DOHH2 (cell line): ENCODE data around the gene DMXL1.

Experiments used
- H3F3A ChIP-seq: fragments of 200-600 bp; sonication (generic), shearing (Covaris generic); 2 replicates; pipeline ENCODE4 v1.6.0; 2016; ENCODE audit warnings: antibody characterized with exemption, mild to moderate bottlenecking; ENCODE audit not compliant: control insufficient read depth, insufficient read depth
- H3K27ac ChIP-seq: fragments of 200-600 bp; sonication (generic); 2 replicates; pipeline ENCODE4 v1.5.1; 2014; ENCODE audit warnings: low read depth, mild to moderate bottlenecking, low read length, moderate library complexity
- H3K27me3 ChIP-seq: fragments of 200-600 bp; sonication (generic); 2 replicates; pipeline ENCODE4 v1.6.1; 2014; ENCODE audit warnings: mild to moderate bottlenecking, low read length, mixed read lengths; ENCODE audit not compliant: control insufficient read depth
- H3K36me3 ChIP-seq: fragments of 200-600 bp; sonication (generic); 2 replicates; pipeline ENCODE4 v1.6.1; 2014; ENCODE audit warnings: mild to moderate bottlenecking, low read length, moderate library complexity, mixed read lengths; ENCODE audit not compliant: control insufficient read depth
- H3K4me1 ChIP-seq: fragments of 200-600 bp; sonication (generic); 2 replicates; pipeline ENCODE4 v1.6.1; 2014; ENCODE audit warnings: mild to moderate bottlenecking, low read length, mixed read lengths; ENCODE audit not compliant: control insufficient read depth
- H3K4me2 ChIP-seq: fragments of 200-600 bp; sonication (generic); 2 replicates; pipeline ENCODE4 v1.6.0; 2014; ENCODE audit warnings: mild to moderate bottlenecking, low read length, moderate library complexity
- H3K4me3 ChIP-seq: fragments of 200-600 bp; sonication (generic); 2 replicates; pipeline ENCODE4 v1.5.1; 2014; ENCODE audit warnings: mild to moderate bottlenecking, low read length, mixed read lengths
- H3K79me2 ChIP-seq: fragments of 200-600 bp; sonication (generic); 2 replicates; pipeline ENCODE4 v1.6.1; 2014; ENCODE audit warnings: mild to moderate bottlenecking, low read length, mixed read lengths; ENCODE audit not compliant: control insufficient read depth
- H3K9me2 ChIP-seq: fragments of 200-600 bp; sonication (generic); replicated peaks from 2 replicates; pipeline ENCODE4 v1.6.1; 2014; ENCODE audit warnings: mild to moderate bottlenecking, low read length, mixed read lengths; ENCODE audit not compliant: control insufficient read depth
- H3K9me3 ChIP-seq: fragments of 200-600 bp; sonication (generic); 2 replicates; pipeline ENCODE4 v1.6.1; 2014; ENCODE audit warnings: antibody characterized with exemption, low read length, mixed read lengths; ENCODE audit not compliant: control insufficient read depth, insufficient read depth
- H4K20me1 ChIP-seq: fragments of 200-600 bp; sonication (generic); 2 replicates; pipeline ENCODE4 v1.6.0; 2014; ENCODE audit warnings: low read depth, mild to moderate bottlenecking, antibody characterized with exemption, low read length, moderate library complexity; ENCODE audit not compliant: control insufficient read depth, insufficient read depth
- CTCF ChIP-seq: fragments of 200-600 bp; sonication (generic); IDR thresholded peaks from one replicate; pipeline ENCODE4 v1.5.1; 2014; ENCODE audit warnings: antibody characterized with exemption, mild to moderate bottlenecking, low read depth, low read length; ENCODE audit not compliant: poor library complexity, severe bottlenecking
- EZH2phosphoT487 ChIP-seq: fragments of 200-600 bp; sonication (generic); IDR thresholded peaks from 2 replicates; pipeline ENCODE4 v1.6.1; 2017; ENCODE audit warnings: borderline replicate concordance, mild to moderate bottlenecking, antibody characterized with exemption, low read length, moderate library complexity, mixed read lengths

DMXL1 gene

DNA sequence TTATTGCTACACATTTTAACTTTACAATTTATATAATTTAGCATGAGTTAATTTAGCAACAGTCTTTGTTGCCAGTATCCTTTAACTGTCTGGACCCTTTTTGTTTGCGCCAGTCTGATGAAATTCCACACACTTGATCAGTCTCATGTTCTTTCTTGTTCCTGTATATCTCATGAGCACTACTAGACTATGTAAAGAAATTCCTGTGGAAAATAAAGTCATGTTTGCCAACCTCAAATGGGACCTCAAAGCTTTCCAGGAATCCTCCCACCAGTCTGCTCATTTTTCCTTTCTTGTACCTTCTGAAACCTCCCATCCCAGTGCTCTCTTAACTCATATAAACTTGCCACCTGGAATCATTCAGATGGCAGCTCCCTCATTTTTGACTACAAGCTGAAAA is 8.0 kb downstream of the DMXL1 start:
- Histone ChIP-seq H3K4me2 (no peak overlapping the region), H3K27me3 (no peaks in the 10 kb centered on the region), H3F3A (peaks cover 14% of the 10 kb centered on the region), H3K9me2 (no peaks in the 10 kb centered on the region), H3K4me1 (peaks cover 40% of the 10 kb centered on the region), H3K27ac (no peak overlapping the region), H3K36me3 (peaks cover 6% of the 10 kb centered on the region; the same call in 1 of the 2 replicates), H4K20me1 (no peaks in the 10 kb centered on the region), H3K4me3 (no peak overlapping the region), H3K9me3 (no peaks in the 10 kb centered on the region), H3K79me2 (peaks cover 97% of the 10 kb centered on the region)
- TF ChIP-seq EZH2phosphoT487 (no peak), CTCF (no peak)

DNA sequence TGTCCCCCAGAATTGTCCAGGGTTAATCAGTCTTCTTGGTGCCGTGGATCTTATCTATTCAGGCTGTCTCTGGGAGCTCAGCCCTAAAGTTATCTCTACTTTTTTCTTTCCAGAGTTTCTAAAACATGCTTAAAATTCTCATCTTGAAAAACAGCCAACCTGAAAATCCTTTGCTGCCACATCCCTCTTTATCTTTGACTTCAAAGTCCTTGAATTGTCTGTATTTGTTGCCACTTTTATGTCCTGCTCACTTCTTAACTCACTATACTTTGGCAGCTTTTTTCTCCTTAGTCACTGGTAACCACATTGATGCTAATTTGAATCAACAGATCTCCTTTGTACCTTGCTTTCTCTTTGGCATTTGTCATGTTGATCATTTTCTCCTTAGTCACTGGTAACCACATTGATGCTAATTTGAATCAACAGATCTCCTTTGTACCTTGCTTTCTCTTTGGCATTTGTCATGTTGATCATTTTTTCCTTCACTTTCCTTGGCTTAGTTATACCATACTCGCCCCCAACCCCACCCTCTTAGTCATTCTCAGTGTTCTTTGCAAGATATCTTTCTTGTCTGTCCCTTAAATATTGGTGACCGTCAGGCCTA is 8.5 kb downstream of the DMXL1 start:
- Histone ChIP-seq H3K27ac (no peak overlapping the region), H3K36me3 (peaks cover 6% of the 10 kb centered on the region; the same call in 1 of the 2 replicates), H3K4me2 (no peak overlapping the region), H3K79me2 (peaks cover 97% of the 10 kb centered on the region), H3K9me2 (no peaks in the 10 kb centered on the region), H3K27me3 (no peaks in the 10 kb centered on the region), H4K20me1 (no peaks in the 10 kb centered on the region), H3K9me3 (no peaks in the 10 kb centered on the region), H3K4me1 (peaks cover 40% of the 10 kb centered on the region), H3F3A (peaks cover 11% of the 10 kb centered on the region), H3K4me3 (no peak overlapping the region)
- TF ChIP-seq EZH2phosphoT487 (no peak), CTCF (no peak)

GRCh38 chr5:119080936-119081335 is 10.0 kb downstream of the DMXL1 start:
- no peaks in the 10 kb centered on the region for H3K9me2 ChIP-seq
- no peak for TF ChIP-seq CTCF
- no peak for TF ChIP-seq EZH2phosphoT487
- H3K9me3 ChIP-seq: no peaks in the 10 kb centered on the region
- peaks cover 25% of the 10 kb centered on the region for H3K4me1 ChIP-seq
- H3F3A ChIP-seq: peaks cover 6% of the 10 kb centered on the region
- peaks cover 95% of the 10 kb centered on the region for H3K79me2 ChIP-seq
- no peak overlapping the region for H3K4me3 ChIP-seq
- H3K27ac ChIP-seq: no peak overlapping the region
- peaks cover 8% of the 10 kb centered on the region for H3K36me3 ChIP-seq
- H3K27me3 ChIP-seq: no peaks in the 10 kb centered on the region
- H3K4me2 ChIP-seq: no peak overlapping the region
- no peaks in the 10 kb centered on the region for H4K20me1 ChIP-seq

GRCh38 chr5:119082691-119083090 is 11.8 kb downstream of the DMXL1 start:
- H3K36me3 ChIP-seq: peaks cover 10% of the 10 kb centered on the region
- no peak for TF ChIP-seq EZH2phosphoT487
- no peak for TF ChIP-seq CTCF
- no peaks in the 10 kb centered on the region for H3K9me2 ChIP-seq
- H3K27me3 ChIP-seq: no peaks in the 10 kb centered on the region
- peaks cover 4% of the 10 kb centered on the region; the same call in 1 of the 2 replicates for H3F3A ChIP-seq
- H4K20me1 ChIP-seq: no peaks in the 10 kb centered on the region
- no peak overlapping the region for H3K4me3 ChIP-seq
- H3K4me1 ChIP-seq: peaks cover 19% of the 10 kb centered on the region
- H3K27ac ChIP-seq: no peak overlapping the region
- no peaks in the 10 kb centered on the region for H3K9me3 ChIP-seq
- H3K79me2 ChIP-seq: peaks cover 95% of the 10 kb centered on the region
- no peak overlapping the region for H3K4me2 ChIP-seq
